Transverse colon (tissue), 4 donors: ENCODE data around the gene ERCC4. TPM values are rescaled to one million over a fixed set of nuclear protein-coding genes. Genes with fewer than 3 reads are reported as not detected.

Experiments used
- DNase-seq: peaks from one replicate; pipeline ENCODE4 v3.0.0-alpha.2; 2019
- H3K27ac ChIP-seq, 4 donors: fragments of 200-600 bp; sonication (generic); 2 replicates each; pipeline ENCODE4 v1.5.1; 2016 to 2018; ENCODE audit warnings: inconsistent platforms in 4 of 4
- H3K27me3 ChIP-seq: fragments of 200-600 bp; sonication (generic); 2 replicates; pipeline ENCODE4 v1.5.1; 2017; ENCODE audit warnings: inconsistent platforms
- H3K36me3 ChIP-seq, 4 donors: fragments of 200-600 bp; sonication (generic); 2 replicates each; pipeline ENCODE4 v1.5.1; 2017 to 2019; ENCODE audit warnings: inconsistent platforms in 4 of 4
- H3K4me1 ChIP-seq, 4 donors: fragments of 200-600 bp; sonication (generic); 2 replicates each; pipeline ENCODE4 v1.5.1; 2017 to 2020; ENCODE audit warnings: inconsistent platforms in 4 of 4
- H3K4me3 ChIP-seq, 4 donors: fragments of 200-600 bp; sonication (generic); 1 replicate in 1 of 4; 2 replicates in 3 of 4; pipeline versions ENCODE4 v1.5.1 to v1.6.1; 2017 to 2019; ENCODE audit warnings: inconsistent platforms in 4 of 4
- H3K9me3 ChIP-seq, 2 donors: fragments of 200-600 bp; sonication (generic); 2 replicates each; pipeline ENCODE4 v1.5.1; 2017 to 2019; ENCODE audit warnings: inconsistent platforms in 2 of 2
- EP300 ChIP-seq: sonication (generic); formaldehyde crosslinking; IDR thresholded peaks from one replicate; pipeline ENCODE4 v1.6.1; 2017; ENCODE audit warnings: antibody characterized with exemption, low read depth
- POLR2A ChIP-seq: fragments of 450-650 bp; IDR thresholded peaks from one replicate; pipeline ENCODE4 v1.6.1; 2016; ENCODE audit warnings: antibody characterized with exemption, mild to moderate bottlenecking, moderate library complexity
- POLR2AphosphoS5 ChIP-seq, 3 donors: sonication (generic); formaldehyde crosslinking; IDR thresholded peaks; one replicate each; pipeline ENCODE4 v1.6.1; 2016; ENCODE audit warnings: antibody characterized with exemption in 3 of 3
- WGBS, 2 donors: methylation state at CpG; one replicate each; pipeline ENCODE4 v1.1.5; 2018; ENCODE audit warnings: low coverage in 1 of 2; 5-methylcytosine and 5-hydroxymethylcytosine counted together
- in situ Hi-C, 4 donors: fragments of 200-750 bp; cut with MboI; loops; one replicate each; pipeline versions ENCODE4 v1.15.0 to v1.15.1; 2017; ENCODE audit warnings: low sequenced_read_pairs in 3 of 4, low pct_ligation_motif_present in 1 of 4, low pct_unique_long_range_greater_than_20kb in 1 of 4
- intact Hi-C: fragments of 100-400 bp; cut with DNase I; formaldehyde crosslinking; loops from one replicate; pipeline ENCODE4 v1.15.1; 2023; ENCODE audit warnings: low total_unique reads
- total RNA-seq, 4 donors: library from RNA; depleted of rRNA; stranded (reverse); fragments of >200 nt; gene quantifications; one replicate each; pipeline ENCODE4 v1.1.0, GENCODE V29; 2016
- TF ChIP-seq, protein P1 (sequence below), 5 experiments: fragments of 200-600 bp in 3 of 5; fragments of 450-650 bp in 2 of 5; sonication (generic) in 3 of 5; IDR thresholded peaks; 1 replicate in 2 of 5; 2 replicates in 3 of 5; pipeline ENCODE4 v1.5.1; 2016 to 2017; ENCODE audit warnings: antibody characterized with exemption in 5 of 5, inconsistent platforms in 3 of 5, mild to moderate bottlenecking in 2 of 5, moderate library complexity in 1 of 5

The ERCC4 gene
- total RNA-seq, 4 donors from 2014 or later: 3.8 to 14.1 (median 4.8) TPM

DNA sequence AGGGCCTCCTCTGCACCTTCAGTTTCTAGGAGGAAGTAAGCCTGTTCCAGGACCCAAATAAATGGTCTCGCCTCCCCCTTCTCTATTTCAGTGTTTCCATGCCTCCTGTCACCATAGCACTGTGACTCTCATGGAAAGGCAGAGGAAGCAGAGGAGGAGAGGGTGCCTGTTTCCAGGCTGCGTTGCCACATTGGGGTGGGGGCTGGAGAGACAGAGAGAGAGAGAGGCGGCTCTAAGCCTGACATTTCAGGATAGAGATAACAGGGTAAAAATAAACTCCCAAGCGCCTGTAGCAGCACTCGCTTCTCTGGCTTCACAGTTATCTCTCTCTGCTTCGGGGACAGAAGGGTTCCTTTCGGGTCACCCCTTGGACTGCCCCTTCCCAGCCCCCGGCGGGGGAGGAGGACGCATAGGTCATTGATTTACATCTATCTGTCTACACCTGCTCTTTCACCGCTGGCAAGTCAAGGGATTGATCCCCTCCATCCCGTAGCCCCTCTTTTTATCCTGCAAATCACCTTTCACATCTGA, 80.0 kb downstream of the ERCC4 start:
- intact Hi-C loops (no loop called here), in situ Hi-C loops (no loop called here)
- Histone ChIP-seq H3K4me1 (peaks cover 0 to 23% (median 9%) of the 10 kb centered on the region in 4 donors), H3K36me3 (no peaks in the 10 kb centered on the region), H3K27ac (no peak overlapping the region), H3K4me3 (no peak overlapping the region), H3K27me3 (no peaks in the 10 kb centered on the region), H3K9me3 (no peaks in the 10 kb centered on the region)
- TF ChIP-seq, protein P1, sequence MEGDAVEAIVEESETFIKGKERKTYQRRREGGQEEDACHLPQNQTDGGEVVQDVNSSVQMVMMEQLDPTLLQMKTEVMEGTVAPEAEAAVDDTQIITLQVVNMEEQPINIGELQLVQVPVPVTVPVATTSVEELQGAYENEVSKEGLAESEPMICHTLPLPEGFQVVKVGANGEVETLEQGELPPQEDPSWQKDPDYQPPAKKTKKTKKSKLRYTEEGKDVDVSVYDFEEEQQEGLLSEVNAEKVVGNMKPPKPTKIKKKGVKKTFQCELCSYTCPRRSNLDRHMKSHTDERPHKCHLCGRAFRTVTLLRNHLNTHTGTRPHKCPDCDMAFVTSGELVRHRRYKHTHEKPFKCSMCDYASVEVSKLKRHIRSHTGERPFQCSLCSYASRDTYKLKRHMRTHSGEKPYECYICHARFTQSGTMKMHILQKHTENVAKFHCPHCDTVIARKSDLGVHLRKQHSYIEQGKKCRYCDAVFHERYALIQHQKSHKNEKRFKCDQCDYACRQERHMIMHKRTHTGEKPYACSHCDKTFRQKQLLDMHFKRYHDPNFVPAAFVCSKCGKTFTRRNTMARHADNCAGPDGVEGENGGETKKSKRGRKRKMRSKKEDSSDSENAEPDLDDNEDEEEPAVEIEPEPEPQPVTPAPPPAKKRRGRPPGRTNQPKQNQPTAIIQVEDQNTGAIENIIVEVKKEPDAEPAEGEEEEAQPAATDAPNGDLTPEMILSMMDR (IDR thresholded peaks at IDR 0.05): no peak
- TF ChIP-seq EP300: no peak
- no peak for TF ChIP-seq POLR2AphosphoS5 (IDR thresholded peaks at IDR 0.05)
- no peak for TF ChIP-seq POLR2A
- WGBS, 2 donors: 81 to 91% methylated on average over 8 to 12 of the region's 12 CpGs
- no peak for DNase-seq

- DNase-seq: no peak
- H3K36me3 ChIP-seq: no peaks in the 10 kb centered on the region
- intact Hi-C loops (no loop called here), in situ Hi-C loops (no loop called here)
- no peaks in the 10 kb centered on the region for H3K9me3 ChIP-seq
- H3K27ac ChIP-seq: no peak overlapping the region
- no peak overlapping the region for H3K4me3 ChIP-seq
- TF ChIP-seq, protein P1 (IDR thresholded peaks at IDR 0.05): no peak
- TF ChIP-seq POLR2AphosphoS5 (IDR thresholded peaks at IDR 0.05) (no peak), POLR2A (no peak), EP300 (no peak)
- H3K27me3 ChIP-seq: no peaks in the 10 kb centered on the region
- 95% methylated on average over 10 of the region's 10 CpGs; no CpG with 5 or more reads in 1 of the 2 donors for WGBS, 2 donors
- H3K4me1 ChIP-seq: peaks cover 0 to 23% (median 9%) of the 10 kb centered on the region in 4 donors
These were observed 81.6 kb downstream of the ERCC4 start for GRCh38 chr16:14001521-14001920.

Other genes with a start within 250 kb of the ERCC4 start
- gene MRTFB, start 151.2 kb downstream of the ERCC4 start, total RNA-seq: 10 to 100 TPM; 37.8 to 82.7 (median 47.9) TPM